GM18909 (cell line): ENCODE results near the gene CDH26.
A peak's percentile ranks its signal among the peaks of the same experiment; 100 is the strongest.
"Not testable (repeated sequence)": the region's sequence is repeated elsewhere in the genome, so short reads cannot be mapped to it uniquely, and the experiment has no call there.

Source experiments
- ATAC-seq: cut with Tn5 transposase; IDR thresholded peaks from one replicate; pipeline ENCODE4 v1.9.1; 2021; ENCODE audit warnings: mild to moderate bottlenecking; ENCODE audit not compliant: unreplicated experiment, poor library complexity

CDH26 gene

GRCh38 chr20:60038400-60039008 lies 80.3 kb downstream of the CDH26 start:
- ATAC-seq, result no peak

DNA sequence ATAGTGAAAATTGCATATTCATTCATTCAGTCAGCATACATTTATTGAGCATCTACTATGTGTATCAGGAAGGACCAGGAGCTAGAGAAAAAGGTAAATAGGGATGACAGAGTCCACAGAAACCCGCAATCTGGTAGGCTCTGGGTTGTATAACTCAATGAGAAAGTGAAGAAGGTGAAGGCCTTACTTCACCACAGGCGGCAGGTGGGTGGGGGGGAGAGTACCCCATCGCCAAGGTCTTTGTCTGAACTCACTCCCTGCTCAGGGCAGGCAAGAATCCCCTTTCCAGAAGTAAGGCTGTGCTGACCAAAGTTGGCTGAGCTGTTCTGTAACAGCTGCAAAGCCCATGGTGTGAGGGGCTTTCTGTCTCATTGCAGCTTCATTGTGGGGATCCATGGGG lies 81.3 kb downstream of the CDH26 start:
- ATAC-seq, result no peak

DNA sequence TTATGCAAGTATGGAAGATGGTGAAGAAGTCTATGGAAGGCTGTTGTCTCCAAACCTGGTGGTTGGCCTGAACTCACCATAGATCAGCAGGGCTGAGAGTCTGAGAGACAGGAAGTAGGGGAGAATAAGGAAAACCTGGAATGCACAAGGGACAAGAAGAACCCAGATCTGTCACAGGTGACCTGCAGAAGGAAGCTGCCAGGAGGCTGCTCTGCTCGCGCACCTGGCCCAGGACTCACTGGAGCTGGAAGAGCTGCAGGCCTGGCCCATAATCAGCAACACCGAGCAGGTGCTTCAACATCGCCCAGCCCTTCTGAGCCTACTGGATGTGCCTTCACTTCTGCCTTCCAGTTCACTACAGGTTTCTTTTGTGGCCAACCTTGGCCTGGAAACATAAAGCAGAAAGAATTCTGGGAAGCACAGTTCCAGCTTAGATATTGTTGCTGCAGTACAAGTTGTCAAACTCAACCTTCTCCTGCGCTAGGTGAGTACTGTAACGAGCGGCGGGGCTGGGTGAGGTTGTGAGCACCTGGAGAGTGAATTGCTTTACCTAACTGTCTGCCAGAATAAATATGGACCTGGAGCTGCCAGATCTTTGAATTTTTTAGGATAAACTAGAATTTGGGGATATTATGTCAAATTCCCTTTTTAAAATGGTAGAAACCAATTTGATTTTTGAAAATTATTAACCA lies 82.4 kb downstream of the CDH26 start:
- ATAC-seq, result no peak

DNA sequence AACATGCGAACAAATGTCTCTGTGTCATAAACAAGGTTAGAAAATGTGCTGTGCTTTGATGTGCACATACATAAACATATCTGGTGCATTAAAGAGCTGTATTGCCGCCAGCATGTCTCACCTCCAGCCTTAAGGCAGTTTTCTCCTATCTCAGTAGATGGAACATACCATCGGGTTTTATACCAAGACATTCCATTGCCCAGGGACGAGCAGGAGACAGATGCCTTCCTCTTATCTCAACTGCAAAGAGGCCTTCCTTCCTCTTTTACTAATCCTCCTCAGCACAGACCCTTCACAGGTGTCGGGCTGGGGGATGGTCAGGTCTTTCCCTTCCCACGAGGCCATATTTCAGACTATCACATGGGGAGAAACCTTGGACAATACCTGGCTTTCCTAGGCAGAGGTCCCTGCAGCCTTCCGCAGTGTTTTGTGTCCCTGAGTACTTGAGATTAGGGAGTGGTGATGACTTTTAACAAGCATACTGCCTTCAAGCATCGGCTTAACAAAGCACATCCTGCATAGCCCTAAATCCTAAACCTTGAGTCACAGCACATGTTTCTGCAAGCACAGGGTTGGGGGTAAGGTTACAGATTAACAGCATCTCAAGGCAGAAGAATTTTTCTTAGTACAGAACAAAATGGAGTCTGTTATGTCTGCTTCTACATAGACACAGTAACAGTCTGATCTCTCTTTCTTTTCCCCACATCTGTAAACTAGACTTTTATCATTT lies 83.4 kb downstream of the CDH26 start:
- ATAC-seq, result not testable (repeated sequence)

DNA sequence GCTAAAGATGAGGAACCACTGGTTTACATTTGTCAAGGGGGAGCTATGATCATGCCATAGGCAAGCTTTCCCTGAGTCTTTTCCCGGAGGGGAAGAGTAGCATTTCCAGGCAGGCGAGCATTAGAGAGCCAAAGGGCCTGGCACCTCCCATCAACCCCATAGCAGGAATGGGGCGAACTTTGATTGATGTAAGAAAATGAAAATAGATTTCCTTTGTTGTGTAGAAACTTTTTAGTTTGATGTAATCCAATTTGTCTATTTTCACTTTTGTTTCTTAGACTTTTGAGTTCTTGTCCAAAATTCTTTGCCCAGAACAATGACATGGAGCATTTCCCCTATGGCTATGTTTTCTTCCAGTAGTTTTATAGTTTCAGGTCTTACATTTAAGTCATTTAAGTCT lies 85.2 kb downstream of the CDH26 start:
- ATAC-seq, result no peak

DNA sequence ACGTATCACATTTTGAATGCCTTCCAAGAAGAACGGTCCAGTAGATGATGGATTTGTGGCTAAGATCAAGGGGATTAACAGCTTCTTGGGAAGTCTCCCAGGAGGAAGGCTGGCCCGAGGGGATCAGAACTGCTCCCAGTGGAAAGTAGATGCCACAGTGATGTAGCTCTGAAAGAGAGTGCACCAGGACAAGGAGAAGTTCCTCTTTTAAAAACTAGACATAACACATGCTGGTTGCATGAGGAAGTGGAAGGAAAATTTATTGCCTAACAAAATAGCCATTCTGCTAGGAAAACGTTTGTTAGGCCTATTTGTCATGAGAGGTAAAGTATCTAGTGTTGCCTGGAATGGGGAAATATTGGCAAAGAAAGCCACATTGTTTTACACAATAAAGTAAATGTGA lies 87.8 kb downstream of the CDH26 start:
- ATAC-seq, result no peak

DNA sequence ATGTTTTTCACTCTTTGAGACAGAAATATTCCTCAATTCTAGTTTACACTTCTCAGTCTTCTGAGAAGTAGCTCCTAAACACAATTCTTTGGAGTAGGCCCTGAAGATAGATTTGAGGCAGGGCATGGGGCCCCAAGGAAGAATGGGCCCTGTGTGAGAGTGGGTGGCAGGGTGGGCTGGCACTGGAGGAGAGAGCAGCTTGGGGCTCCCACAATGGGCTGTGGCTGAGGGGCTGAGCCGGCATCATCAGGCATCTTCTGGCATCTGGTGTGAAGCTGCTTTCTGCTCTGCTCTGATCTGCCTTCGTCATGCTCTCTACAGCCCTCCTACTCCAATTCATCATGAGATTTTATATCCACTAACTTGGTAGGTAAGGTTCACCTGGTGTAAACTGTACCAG lies 88.2 kb downstream of the CDH26 start:
- ATAC-seq, result no peak

DNA sequence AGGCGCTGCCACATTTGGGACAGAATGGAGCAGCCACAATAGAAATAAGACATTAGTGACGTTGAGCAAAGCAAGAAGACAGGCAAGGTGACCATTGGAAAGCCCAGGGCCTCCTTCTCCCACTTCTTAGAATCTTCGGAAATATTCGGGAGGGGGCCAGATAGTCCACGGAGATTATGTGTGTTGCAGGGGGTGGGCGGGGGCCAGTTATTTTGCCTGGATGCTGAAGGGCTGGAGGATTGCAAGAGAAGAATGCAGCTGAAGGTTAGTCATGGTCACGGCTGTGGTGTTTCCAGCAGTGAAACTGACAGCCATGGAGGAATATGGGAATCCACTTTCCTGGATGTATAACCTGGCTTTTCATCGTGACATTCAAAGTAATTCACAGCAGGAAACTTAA lies 88.6 kb downstream of the CDH26 start:
- no peak for ATAC-seq

DNA sequence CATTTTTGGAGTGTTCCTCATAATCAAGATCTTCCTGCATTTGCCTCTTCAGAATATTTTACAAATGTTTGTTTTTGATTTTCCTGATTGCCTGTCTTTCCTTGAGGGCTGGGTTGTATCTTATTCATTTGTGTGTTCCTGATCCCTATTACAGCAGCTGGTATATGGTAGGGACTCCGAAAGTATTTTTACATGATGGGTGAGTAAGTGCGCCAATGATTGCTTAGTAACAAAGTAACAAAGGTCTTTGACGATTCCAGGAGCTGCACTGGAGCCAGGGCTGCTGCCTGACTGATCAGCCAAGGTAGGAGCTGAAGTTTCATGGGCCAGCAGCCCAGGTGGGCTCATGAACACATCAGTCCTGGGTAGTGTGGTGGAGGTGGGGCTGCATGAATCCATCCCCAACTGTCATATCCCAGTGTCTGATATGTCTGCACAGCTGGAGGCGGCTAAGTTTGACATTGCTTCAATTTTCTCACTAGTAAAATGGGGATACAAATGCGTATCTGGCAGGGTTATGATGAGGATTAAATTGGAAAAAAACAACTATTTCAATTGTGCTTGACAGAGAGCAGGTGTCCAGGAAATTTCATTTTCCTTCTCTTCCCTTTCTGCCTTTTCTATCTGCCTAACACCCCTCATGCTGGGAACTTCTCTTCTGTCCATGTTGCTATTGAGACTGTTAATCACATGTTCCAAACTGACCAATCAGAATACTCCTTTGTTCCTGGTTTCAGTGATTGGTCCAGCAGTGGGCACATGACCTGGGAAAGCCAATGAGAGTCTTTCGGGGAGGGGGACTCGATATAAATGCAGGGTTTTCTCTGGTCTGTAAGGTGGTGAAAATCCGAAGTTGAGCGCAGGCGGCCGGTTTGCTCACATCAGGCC lies 90.7 kb downstream of the CDH26 start:
- ATAC-seq, result no peak

DNA sequence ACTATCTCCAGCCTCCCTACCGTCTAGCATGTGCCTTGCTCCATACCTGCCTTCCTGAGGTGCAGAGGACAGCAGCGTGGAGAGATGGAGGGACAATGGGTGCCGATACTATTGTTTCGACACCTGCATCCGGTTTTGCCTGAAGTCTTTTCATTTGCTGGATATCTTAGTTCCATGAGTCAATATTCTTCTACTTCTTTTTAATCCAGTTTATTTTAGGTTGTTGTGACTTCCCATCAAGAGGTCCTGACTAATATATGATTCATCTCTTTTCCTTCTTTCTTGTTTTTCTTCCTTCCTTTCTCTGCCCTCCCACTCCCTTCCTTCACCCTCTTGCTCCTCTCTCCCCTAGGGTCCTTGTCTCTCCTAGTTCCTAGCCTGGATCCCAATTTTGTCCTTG lies 91.4 kb downstream of the CDH26 start:
- no peak for ATAC-seq

- ATAC-seq, result no peak
These were observed 92.1 kb downstream of the CDH26 start for GRCh38 chr20:60050193-60050947.

DNA sequence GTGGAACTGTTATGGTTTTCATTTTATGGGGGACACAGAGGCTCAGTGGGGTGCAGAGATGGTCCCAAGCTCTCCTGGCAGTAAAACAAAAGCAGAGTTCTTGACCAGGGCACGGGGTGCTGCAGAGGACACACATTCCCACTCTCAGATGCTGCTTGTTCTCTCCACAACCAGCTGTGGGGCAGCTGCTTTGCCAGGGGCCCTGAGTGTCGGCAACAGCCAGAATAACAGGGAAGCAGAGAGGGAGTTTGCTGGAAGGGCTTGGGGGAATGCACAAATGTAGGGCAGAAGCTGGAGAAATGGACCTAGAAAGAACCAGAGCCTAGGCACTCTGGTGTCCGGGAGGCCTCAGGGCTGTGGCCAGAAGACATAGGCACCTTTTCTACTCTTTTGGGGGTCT lies 93.7 kb downstream of the CDH26 start:
- ATAC-seq, result no peak

DNA sequence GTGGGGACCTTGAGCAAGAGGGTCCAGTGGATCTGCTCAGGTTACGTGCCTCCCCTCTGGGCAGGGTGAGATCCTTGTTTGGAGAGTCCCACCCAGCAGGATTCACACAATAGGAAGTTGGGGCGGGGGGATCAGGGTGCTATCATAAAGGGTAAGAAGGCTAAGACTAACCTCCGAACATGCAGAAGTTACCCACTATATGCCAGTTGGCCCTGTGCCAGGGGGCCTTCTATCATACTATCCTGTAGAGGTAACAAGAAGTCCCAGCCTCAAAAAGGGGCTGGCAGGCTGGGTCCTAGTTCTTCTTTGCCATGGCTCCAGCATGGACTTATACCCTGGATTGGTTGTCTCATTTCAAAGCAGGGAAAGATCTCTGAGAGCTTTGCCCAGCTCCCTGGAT lies 94.1 kb downstream of the CDH26 start:
- no peak for ATAC-seq

GRCh38 chr20:60053125-60053817 lies 95.0 kb downstream of the CDH26 start:
- ATAC-seq, result no peak

DNA sequence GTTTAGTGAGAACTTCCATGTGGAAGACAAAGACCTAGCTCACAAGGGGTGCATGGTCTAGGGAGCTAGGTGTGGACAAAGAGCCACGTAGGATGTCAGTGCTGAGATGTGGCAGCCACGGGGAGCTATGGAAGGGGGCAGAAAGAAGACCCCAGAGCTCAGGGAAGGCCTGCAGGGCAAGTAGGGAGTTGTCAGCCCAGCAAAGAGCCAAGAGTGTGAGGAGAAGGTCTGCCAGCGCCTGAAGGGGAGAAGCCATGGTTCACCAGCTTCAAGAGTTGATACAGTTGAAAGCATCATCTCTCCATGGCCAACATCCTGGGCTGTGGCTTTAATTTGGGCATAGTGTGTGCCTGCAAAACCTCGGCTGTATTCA lies 95.6 kb downstream of the CDH26 start:
- no peak for ATAC-seq

DNA sequence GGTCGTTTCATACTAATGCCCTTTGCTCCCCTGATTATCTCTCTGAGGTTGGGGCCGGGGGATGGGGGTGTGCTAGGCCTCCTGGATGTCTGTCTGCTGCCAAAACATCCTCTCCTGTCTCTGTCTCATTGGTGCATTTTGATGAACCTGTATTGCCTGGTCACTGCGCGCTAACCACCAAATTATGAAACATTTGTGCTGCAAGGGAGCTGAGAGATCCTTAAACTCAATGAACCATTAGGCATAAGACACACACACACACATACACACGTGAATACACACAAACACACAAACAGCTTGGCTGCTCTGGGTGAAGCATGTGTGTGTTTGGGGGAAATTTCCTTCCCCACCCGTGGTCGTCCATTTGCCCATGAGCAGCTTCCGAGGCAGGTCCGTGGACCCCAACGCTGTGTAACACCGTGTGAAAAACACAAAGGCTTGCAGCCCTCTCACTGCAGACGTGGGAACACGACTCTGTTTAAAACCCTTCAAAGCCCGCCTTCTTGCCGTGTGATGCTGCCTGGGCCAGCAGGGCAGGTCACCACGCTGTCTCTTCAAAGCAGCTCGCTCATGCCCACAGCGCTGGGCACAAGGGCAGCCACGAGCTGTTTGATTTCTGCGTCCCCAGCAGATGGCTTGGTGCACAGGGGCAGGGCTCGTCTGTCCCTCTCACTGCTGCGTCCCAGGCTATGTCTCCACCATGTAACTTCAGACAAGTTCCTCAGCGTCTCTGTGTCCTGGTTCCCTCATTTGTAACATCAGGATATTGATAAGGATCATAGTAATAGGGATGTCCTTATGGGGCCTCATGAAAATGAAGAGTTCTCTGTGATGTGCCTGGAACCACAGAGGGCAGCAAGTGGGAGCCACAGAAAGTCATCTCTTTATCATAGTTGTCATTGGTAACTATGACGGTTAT lies 96.8 kb downstream of the CDH26 start:
- ATAC-seq, result no peak

GRCh38 chr20:60055740-60056139 lies 97.5 kb downstream of the CDH26 start:
- peak; percentile 53 for ATAC-seq

DNA sequence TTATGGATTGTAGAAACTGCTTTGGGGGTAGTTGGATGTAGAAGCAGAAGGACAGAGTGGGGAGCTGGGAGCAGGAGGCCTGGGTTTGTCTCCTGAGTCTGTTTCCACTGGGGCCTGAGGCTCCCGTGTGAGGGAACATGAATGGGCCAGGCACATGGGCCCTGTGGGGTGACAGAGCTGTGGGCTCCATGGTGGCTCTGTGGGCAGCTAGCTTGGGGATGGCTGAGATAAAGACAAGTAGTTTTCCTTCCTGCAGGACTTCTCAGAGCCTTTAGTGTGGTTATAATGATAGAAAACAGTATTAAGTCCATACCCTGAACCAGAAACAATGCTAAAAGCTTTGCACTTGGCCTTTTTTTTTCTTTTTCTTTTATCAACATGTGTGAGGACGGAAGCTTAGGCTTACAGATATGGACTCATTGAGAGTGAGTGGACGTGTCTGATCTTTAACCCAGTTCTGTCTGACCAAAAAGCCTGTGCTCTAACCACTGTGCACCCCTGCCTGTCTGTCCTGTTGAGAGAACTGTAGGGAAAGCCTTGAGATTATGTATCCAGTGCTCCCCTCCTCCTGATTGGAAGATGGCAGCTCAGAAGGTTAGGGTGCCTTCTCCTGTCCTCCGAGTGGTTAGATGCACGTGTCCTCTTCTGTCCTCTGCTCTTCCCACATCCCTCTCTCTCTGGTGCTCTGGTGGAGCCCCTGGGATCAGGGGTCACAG lies 98.3 kb downstream of the CDH26 start:
- no peak for ATAC-seq
